Measurements from ENCODE around the gene CEP164. TPM values are rescaled to one million over a fixed set of nuclear protein-coding genes. Genes with fewer than 3 reads are reported as not detected.

Gene CEP164
- total RNA-seq, 1 donor from 2014 or later = 28.6 TPM

GRCh38 chr11:117428856-117429229 is 101.2 kb downstream of the CEP164 start:
- H3K36me3 Mint-ChIP-seq (ENCODE audit: low read depth, unreplicated experiment) = no peaks in the 10 kb centered on the region
- H3K9me3 Mint-ChIP-seq (ENCODE audit: unreplicated experiment) = no peaks in the 10 kb centered on the region
- no peak overlapping the region for H3K4me3 Mint-ChIP-seq (ENCODE audit: unreplicated experiment)
- H3K4me1 Mint-ChIP-seq (ENCODE audit: unreplicated experiment) = peaks cover 2% of the 10 kb centered on the region
- peaks cover 4% of the 10 kb centered on the region for H3K27me3 Mint-ChIP-seq (ENCODE audit: unreplicated experiment)
- DNase-seq (ENCODE audit: low spot score) = no peak
- no peak overlapping the region for H3K27ac Mint-ChIP-seq (ENCODE audit: unreplicated experiment)
- no peak for TF ChIP-seq CTCF (IDR thresholded peaks at IDR 0.05; ENCODE audit: unreplicated experiment)

DNA sequence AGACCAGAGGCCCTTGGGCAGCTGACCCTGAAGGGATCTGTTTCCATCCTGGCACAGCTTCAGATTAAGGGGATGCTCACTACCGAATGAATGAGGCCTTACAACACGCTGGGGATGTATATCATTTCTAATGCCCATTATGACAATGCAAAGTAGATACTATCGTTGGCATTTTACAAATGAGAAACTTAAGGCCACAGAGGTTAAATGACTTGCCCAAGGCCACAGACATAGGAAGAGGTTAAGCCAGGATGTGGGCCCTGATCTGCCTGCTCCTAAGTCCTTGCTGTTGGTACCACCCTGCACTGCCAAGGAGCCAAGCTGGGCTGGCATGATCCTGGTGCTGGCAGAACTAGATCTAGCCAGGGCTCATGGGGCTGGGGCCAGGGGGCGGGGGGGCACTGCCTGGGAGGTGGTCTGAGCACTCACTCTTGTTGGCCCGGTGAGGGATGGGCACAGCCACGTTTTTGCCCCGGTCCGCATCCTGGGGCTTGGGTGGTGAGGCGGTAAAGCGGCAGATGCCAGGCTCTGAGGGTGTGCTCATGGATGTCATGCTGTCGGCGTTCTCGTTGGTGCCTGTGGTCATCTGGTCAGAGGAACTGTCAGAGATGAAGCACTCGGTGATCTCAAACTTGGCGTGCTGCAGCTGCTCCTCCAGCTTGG is 102.8 kb downstream of the CEP164 start:
- Mint-ChIP-seq H3K36me3 (ENCODE audit: low read depth, unreplicated experiment) (no peaks in the 10 kb centered on the region), H3K27ac (ENCODE audit: unreplicated experiment) (no peak overlapping the region), H3K4me1 (ENCODE audit: unreplicated experiment) (peaks cover 2% of the 10 kb centered on the region), H3K9me3 (ENCODE audit: unreplicated experiment) (no peaks in the 10 kb centered on the region), H3K27me3 (ENCODE audit: unreplicated experiment) (peaks cover 4% of the 10 kb centered on the region), H3K4me3 (ENCODE audit: unreplicated experiment) (no peak overlapping the region)
- no peak for TF ChIP-seq CTCF (IDR thresholded peaks at IDR 0.05; ENCODE audit: unreplicated experiment)
- DNase-seq (ENCODE audit: low spot score) = no peak

DNA sequence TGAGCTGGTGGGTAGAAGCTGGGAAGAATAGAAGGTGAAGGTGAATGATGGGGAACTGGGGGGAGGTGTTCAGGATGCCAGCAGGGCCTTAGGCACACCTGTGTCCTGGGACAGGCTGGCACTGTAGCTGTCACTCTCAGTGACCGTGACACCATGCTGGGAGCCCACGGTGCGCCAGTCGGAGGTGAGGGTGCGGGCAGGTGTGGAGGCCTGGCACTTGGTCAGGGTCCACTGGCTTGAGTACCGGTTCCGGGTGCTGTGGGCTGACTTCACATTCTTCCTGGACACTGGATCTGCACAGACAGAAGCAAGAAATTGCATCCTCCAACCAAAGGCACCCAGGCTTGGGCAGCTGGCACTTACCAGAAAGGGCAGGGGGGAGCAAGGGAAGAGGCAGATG is 103.8 kb downstream of the CEP164 start:
- no peak overlapping the region for H3K4me3 Mint-ChIP-seq (ENCODE audit: unreplicated experiment)
- H3K27me3 Mint-ChIP-seq (ENCODE audit: unreplicated experiment) = peaks cover 4% of the 10 kb centered on the region
- DNase-seq (ENCODE audit: low spot score) = no peak

GRCh38 chr11:117433717-117434116 is 106.1 kb downstream of the CEP164 start:
- peaks cover 2% of the 10 kb centered on the region for H3K4me1 Mint-ChIP-seq (ENCODE audit: unreplicated experiment)
- H3K27ac Mint-ChIP-seq (ENCODE audit: unreplicated experiment) = no peak overlapping the region

More for the DNA sequence above, 103.8 kb downstream of the CEP164 start:
- H3K9me3 Mint-ChIP-seq (ENCODE audit: unreplicated experiment) = no peaks in the 10 kb centered on the region
- H3K27ac Mint-ChIP-seq (ENCODE audit: unreplicated experiment) = no peak overlapping the region
- TF ChIP-seq CTCF (IDR thresholded peaks at IDR 0.05; ENCODE audit: unreplicated experiment) = no peak
- peaks cover 2% of the 10 kb centered on the region for H3K4me1 Mint-ChIP-seq (ENCODE audit: unreplicated experiment)
- no peaks in the 10 kb centered on the region for H3K36me3 Mint-ChIP-seq (ENCODE audit: low read depth, unreplicated experiment)

More at GRCh38 chr11:117433717-117434116, 106.1 kb downstream of the CEP164 start:
- Mint-ChIP-seq H3K9me3 (ENCODE audit: unreplicated experiment) (no peaks in the 10 kb centered on the region), H3K36me3 (ENCODE audit: low read depth, unreplicated experiment) (no peaks in the 10 kb centered on the region), H3K4me3 (ENCODE audit: unreplicated experiment) (no peak overlapping the region), H3K27me3 (ENCODE audit: unreplicated experiment) (peaks cover 9% of the 10 kb centered on the region)
- DNase-seq (ENCODE audit: low spot score) = no peak
- TF ChIP-seq CTCF (IDR thresholded peaks at IDR 0.05; ENCODE audit: unreplicated experiment) = no peak
